Kidney (tissue), 2 donors: ENCODE results near the gene ANGPTL2. TPM values are rescaled to one million over a fixed set of nuclear protein-coding genes. Genes with fewer than 3 reads are reported as not detected.

Experiments used
- polyA plus RNA-seq: library from polyadenylated mRNA; stranded (reverse); fragments of 350-450 nt; fragmentation: Illumina TruSeq; extraction: RNeasy Lipid Tissue Mini Kit (QIAGEN cat#74804); gene quantifications from one replicate; pipeline ENCODE4 v1.2.3, GENCODE V29; 2014; ENCODE audit warnings: low read depth, low replicate concordance; ENCODE audit not compliant: insufficient read depth
- total RNA-seq: library from RNA; stranded (reverse); fragmentation: NEBNext Ultra II Directional; extraction: Animal tissue kit (Norgen Biotek cat#: 25700); gene quantifications from one replicate; pipeline ENCODE4 v1.2.1, GENCODE V29; 2021
- donor health status: DM: yes; HTN: yes; CAD: no.

The ANGPTL2 gene
- total and polyA plus RNA-seq, 2 donors from 2014 or later = 4.3 to 12.4 TPM

Other genes with a start within 250 kb of the ANGPTL2 start
- 25.2 TPM for gene RALGPS1, start 207.9 kb downstream of the ANGPTL2 start, total RNA-seq
- 9.4 TPM for gene RALGPS1, start 207.9 kb downstream of the ANGPTL2 start, polyA plus RNA-seq
- 10.2 TPM for gene GARNL3, start 142.1 kb upstream of the ANGPTL2 start, total RNA-seq
- gene GARNL3, start 142.1 kb upstream of the ANGPTL2 start, polyA plus RNA-seq = 2.6 TPM